Right lobe of liver (tissue), 6 donors: ENCODE data around the gene CHKA. TPM values are rescaled to one million over a fixed set of nuclear protein-coding genes. Genes with fewer than 3 reads are reported as not detected.

Experiments
- ATAC-seq, 4 donors: fragments of 200-7000 bp; cut with Tn5 transposase; one replicate each; pipeline ENCODE4 v1.9.1; 2020; ENCODE audit warnings: mild to moderate bottlenecking in 4 of 4, moderate library complexity in 4 of 4
- DNase-seq, 3 donors: peaks; one replicate each; pipeline ENCODE4 v3.0.0-alpha.2; 2020
- H3K27ac ChIP-seq, 3 donors: fragments of 200-600 bp; one replicate each; pipeline ENCODE4 v1.8.0; 2022
- H3K27me3 ChIP-seq, 2 donors: fragments of 200-600 bp; one replicate each; pipeline ENCODE4 v1.8.0; 2022
- H3K36me3 ChIP-seq, 4 donors: fragments of 200-600 bp; sonication (generic) in 1 of 4; one replicate each; pipeline versions ENCODE4 v1.5.1 to v1.8.0; 2017 to 2022; ENCODE audit warnings: control low read depth in 1 of 4
- H3K4me1 ChIP-seq, 4 donors: fragments of 200-600 bp; sonication (generic) in 1 of 4; one replicate each; pipeline versions ENCODE4 v1.5.1 to v1.8.0; 2017 to 2022; ENCODE audit warnings: control low read depth in 1 of 4
- H3K4me3 ChIP-seq, 3 donors: fragments of 200-600 bp; one replicate each; pipeline ENCODE4 v1.8.0; 2022
- H3K9me3 ChIP-seq, 4 donors: fragments of 200-600 bp; sonication (generic) in 1 of 4; one replicate each; pipeline versions ENCODE4 v1.5.1 to v1.8.0; 2017 to 2022; ENCODE audit warnings: control low read depth in 1 of 4
- CTCF ChIP-seq, 4 donors: fragments of 200-600 bp in 3 of 4; fragments of 450-650 bp in 1 of 4; IDR thresholded peaks; one replicate each; pipeline versions ENCODE4 v1.5.1 to v1.8.0; 2016 to 2022; ENCODE audit warnings: antibody characterized with exemption in 4 of 4, mild to moderate bottlenecking in 2 of 4
- POLR2A ChIP-seq: fragments of 450-650 bp; IDR thresholded peaks from one replicate; pipeline ENCODE4 v1.6.1; 2017; ENCODE audit warnings: antibody characterized with exemption, mild to moderate bottlenecking
- WGBS: methylation state at CpG from one replicate; pipeline ENCODE4 v1.1.6; 2018; ENCODE audit warnings: low coverage, low lambda C conversion rate; ENCODE audit not compliant: insufficient coverage; ENCODE audit errors: missing lambda C conversion rate; 5-methylcytosine and 5-hydroxymethylcytosine counted together
- intact Hi-C, 2 donors: fragments of 100-400 bp; cut with DNase I; formaldehyde crosslinking; loops; one replicate each; pipeline versions ENCODE4 v1.11.2 to v1.14.1; 2022
- total RNA-seq, 6 experiments: library from RNA; depleted of rRNA in 2 of 6; stranded (reverse); fragments of >200 nt in 2 of 6; fragmentation: NEBNext Ultra II Directional in 3 of 6; extraction: Animal tissue kit (Norgen Biotek cat#: 25700) in 3 of 6; gene quantifications; one replicate each; pipeline versions ENCODE4 v1.1.0 to v1.2.4, GENCODE V29; 2016 to 2023
- donor health status: DM: no; HTN: yes; CAD: no.
- donor health status: DM: no; HTN: no; CAD: no.
- donor health status: DM: no; HTN: no; CAD: no.
- donor health status: DM: no; HTN: yes; CAD: no.
- donor health status: DM: no; HTN: yes; CAD: no.

Gene CHKA
- total RNA-seq, 6 experiments from 2014 or later: 15.1 to 35.8 (median 28.5) TPM

DNA sequence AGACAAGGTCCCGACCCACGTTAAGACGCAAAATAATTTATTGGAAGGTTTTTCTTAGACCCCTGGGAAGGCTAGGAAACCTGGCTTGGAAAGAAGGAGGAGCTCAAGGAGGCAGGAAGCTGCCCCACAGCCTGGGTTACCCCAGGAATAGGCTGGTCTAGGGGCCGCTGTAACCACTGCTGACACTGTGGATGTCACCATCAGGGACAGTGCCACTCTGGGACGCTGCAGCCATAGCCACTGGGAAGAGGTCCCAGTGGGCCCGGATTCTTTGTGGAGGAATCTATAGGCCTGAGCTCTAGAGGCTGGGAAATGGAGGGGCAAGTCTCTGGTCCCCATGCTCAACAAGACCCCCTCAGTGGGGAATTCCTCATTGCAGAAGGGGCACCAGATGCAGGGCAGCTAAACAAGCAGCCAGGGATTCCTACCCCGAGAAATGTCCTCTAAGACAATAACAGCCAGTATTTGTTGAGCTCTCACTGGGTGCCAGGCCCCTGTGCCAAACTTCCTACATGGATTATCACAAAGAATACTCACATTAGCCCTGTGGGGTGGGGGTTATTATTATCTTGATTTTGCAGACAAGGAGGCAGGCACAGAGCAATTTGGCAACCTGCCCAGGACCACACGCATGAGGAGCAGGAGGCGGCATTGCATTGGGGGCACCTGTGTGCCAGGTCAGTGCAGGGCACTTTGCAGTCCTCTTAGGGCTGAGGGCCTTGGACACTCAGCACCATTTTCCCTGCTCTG, 19.5 kb upstream of the CHKA start:
- Histone ChIP-seq H3K36me3 (no peaks in the 10 kb centered on the region), H3K27me3 (no peaks in the 10 kb centered on the region), H3K4me1 (peaks cover 0 to 47% (median 13%) of the 10 kb centered on the region in 4 donors), H3K9me3 (no peaks in the 10 kb centered on the region), H3K27ac (no peak overlapping the region), H3K4me3 (no peak overlapping the region)
- DNase-seq (no peak), ATAC-seq (no peak)
- intact Hi-C loops: no loop called here
- WGBS: 82% methylated on average over 5 of the region's 9 CpGs
- TF ChIP-seq CTCF (IDR thresholded peaks at IDR 0.05): no peak
- no peak for TF ChIP-seq POLR2A

DNA sequence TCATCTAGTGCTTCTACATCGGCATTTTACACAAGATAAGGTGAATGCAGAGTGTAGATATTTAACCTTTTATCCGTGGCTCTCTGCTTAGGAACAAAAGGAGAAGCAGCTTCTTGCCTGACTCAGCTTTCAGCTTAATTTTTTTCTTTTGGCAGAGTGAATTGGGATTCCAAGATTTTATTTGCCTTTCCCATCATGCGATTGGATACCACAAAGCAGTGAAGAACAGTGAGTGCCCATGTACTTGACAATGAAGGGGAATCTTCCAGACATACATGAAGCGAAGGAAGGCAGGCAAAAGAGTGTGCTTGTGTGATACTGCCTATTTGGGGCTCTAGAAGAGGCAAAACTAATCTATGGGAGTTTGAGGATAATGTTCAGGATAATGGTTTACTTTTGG, 17.0 kb upstream of the CHKA start:
- Histone ChIP-seq H3K36me3 (no peaks in the 10 kb centered on the region), H3K27me3 (no peaks in the 10 kb centered on the region), H3K4me1 (peaks cover 0 to 40% (median 9%) of the 10 kb centered on the region in 4 donors), H3K4me3 (peak overlapping the region in 1 of 3 donors; percentile 29), H3K27ac (no peak overlapping the region), H3K9me3 (no peaks in the 10 kb centered on the region)
- TF ChIP-seq CTCF (IDR thresholded peaks at IDR 0.05) (no peak), POLR2A (no peak)
- DNase-seq (no peak), ATAC-seq (no peak)
- intact Hi-C loops: no loop called here
- 34% methylated on average over 4 of the region's 4 CpGs for WGBS

GRCh38 chr11:68137833-68138232, 16.6 kb upstream of the CHKA start:
- intact Hi-C loops: no loop called here
- H3K27me3 ChIP-seq: no peaks in the 10 kb centered on the region
- no peaks in the 10 kb centered on the region for H3K9me3 ChIP-seq
- 23% methylated on average over 5 of the region's 5 CpGs for WGBS
- DNase-seq (no peak), ATAC-seq (peak; percentile 58 to 68 (median 60))
- TF ChIP-seq POLR2A: no peak
- no peak for TF ChIP-seq CTCF (IDR thresholded peaks at IDR 0.05)
- peak overlapping the region in 1 of 3 donors; percentile 29 for H3K4me3 ChIP-seq
- H3K27ac ChIP-seq: no peak overlapping the region
- peaks cover 0 to 38% (median 9%) of the 10 kb centered on the region in 4 donors for H3K4me1 ChIP-seq
- H3K36me3 ChIP-seq: no peaks in the 10 kb centered on the region

DNA sequence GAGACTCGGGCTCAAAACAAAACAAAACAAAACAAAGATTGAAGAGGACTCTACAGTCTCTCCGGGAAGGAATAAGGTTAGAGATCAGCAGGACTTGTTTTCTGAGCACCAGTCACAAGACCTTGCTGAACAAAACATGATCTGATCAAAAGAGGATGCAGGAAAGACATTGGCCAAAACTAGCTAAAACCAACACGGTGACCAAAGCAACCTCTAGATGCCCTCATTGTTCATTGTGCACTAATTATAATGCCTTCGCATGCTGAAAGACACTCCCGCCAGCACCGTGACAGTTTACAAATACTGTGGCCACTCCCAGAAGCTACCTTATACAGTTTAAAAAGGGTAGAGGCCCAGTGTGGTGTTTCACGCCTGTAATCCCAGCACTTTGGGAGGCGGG, 15.7 kb upstream of the CHKA start:
- Histone ChIP-seq H3K27ac (no peak overlapping the region), H3K27me3 (no peaks in the 10 kb centered on the region), H3K4me3 (no peak overlapping the region), H3K36me3 (no peaks in the 10 kb centered on the region), H3K4me1 (peaks cover 0 to 28% (median 6%) of the 10 kb centered on the region in 4 donors), H3K9me3 (no peaks in the 10 kb centered on the region)
- DNase-seq: no peak
- TF ChIP-seq POLR2A (no peak), CTCF (IDR thresholded peaks at IDR 0.05) (no peak)
- 83% methylated on average over 4 of the region's 8 CpGs for WGBS
- intact Hi-C loops: no loop called here
- ATAC-seq: peak in 3 of 4 donors; percentile 11 to 52 (median 14)
